CMK (cell line): Measurements from ENCODE around the gene MFN2.
A peak's percentile ranks its signal among the peaks of the same experiment; 100 is the strongest.
"Not testable (repeated sequence)": the region's sequence is repeated elsewhere in the genome, so short reads cannot be mapped to it uniquely, and the experiment has no call there.

ENCODE experiments used
- DNase-seq: peaks from one replicate; pipeline ENCODE4 v3.0.0-alpha.2; 2010; ENCODE audit warnings: low read depth

The MFN2 gene

DNA sequence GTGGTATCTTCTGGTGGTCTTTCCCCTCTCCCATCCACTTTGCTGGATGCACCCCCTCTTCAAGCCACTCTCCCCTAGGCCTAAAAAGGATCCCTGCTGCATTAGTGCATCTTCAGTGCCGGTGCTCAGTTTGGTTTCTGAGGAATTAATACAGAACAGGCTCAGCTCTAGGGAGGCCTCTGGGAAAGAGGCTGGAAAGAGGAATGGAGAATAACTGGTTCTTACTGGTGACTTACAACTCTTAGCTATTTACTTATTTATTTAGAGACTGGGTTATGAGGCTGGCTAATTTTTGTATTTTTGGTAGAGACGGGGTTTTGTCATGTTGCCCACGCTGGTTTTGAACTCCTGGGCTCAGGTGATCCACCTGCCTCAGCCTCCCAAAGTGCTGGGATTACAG is 19.0 kb downstream of the MFN2 start:
- no peak for DNase-seq

DNA sequence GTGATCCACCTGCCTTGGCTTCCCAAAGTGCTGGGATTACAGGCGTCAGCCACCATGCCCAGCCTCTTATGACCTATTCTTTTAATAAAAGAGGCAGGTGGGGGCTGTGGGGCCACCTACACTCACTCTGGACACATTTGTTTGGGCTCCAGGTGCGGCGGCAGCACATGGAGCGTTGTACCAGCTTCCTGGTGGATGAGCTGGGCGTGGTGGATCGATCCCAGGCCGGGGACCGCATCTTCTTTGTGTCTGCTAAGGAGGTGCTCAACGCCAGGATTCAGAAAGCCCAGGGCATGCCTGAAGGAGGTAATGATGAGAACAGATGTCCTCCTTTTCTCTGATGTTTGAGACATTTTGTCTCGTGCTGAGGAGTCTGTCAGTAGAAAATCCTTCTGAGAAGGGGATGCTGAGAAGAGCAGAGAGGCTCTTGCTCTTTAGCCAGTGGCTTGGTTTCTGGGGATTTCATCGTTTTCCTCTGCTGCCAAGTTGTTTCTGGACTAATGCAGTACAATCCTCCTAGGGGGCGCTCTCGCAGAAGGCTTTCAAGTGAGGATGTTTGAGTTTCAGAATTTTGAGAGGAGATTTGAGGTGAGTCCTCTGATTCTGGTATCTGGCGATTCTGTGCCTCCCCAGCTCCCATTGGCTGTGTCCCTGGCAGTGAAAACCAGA is 21.1 kb downstream of the MFN2 start:
- DNase-seq, result no peak

DNA sequence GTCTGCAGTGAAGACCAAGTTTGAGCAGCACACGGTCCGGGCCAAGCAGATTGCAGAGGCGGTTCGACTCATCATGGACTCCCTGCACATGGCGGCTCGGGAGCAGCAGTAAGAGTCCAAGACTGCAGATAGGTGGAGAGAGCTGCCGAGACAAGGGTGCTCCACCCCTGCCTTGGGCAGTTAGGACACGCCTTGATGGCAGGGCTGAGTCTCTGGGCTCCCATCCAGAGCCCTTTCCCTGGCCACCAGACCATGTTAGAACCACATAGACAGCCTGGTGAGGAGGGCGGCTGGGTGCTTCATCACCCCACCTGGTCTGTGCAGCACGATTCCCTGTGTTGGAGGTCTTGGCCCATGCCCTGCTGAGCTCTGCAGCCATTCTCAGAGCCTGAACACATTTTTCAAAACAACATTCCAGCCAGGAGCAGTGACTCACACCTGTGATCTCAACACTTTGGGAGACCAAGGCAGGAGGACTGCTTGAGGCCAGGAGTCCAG is 21.8 kb downstream of the MFN2 start:
- no peak for DNase-seq

DNA sequence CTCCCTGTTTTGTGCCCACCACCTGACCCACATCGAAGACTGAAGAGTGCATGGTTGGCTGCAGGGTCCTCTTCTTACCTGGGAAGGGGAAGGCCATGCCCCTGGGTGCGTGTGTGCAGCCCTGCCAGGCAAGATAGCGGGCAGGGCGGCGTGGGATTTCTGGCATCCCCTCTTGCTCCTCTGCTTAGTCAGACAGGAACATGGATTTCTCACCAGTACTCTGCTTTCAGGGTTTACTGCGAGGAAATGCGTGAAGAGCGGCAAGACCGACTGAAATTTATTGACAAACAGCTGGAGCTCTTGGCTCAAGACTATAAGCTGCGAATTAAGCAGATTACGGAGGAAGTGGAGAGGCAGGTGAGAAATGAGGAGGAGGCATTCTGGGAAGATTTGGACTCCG is 23.5 kb downstream of the MFN2 start:
- no peak for DNase-seq

DNA sequence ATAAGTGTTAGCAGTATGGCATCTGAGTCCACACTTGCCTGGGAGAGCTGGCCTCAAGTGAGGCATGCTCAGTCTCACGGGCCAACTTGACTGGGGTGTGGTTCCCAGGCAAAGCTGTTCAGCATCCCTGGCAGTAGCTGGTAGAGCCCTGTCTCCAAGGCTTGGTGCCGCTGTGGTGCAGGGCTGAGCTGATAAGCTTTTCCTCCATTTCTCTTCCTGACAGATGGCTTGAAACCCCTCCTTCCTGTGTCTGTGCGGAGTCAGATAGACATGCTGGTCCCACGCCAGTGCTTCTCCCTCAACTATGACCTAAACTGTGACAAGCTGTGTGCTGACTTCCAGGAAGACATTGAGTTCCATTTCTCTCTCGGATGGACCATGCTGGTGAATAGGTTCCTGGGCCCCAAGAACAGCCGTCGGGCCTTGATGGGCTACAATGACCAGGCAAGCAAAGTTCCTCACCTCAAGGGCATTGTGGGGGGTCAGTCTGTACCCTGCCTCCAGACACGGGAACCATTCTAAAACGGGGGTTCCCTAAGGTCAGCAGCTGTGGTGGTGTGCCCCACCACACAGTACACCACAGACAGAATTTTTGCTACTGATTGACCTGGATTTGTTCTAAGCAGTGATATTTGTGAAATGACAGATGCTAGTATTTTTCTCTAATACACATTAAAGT is 25.4 kb downstream of the MFN2 start:
- peak; percentile 97 for DNase-seq

DNA sequence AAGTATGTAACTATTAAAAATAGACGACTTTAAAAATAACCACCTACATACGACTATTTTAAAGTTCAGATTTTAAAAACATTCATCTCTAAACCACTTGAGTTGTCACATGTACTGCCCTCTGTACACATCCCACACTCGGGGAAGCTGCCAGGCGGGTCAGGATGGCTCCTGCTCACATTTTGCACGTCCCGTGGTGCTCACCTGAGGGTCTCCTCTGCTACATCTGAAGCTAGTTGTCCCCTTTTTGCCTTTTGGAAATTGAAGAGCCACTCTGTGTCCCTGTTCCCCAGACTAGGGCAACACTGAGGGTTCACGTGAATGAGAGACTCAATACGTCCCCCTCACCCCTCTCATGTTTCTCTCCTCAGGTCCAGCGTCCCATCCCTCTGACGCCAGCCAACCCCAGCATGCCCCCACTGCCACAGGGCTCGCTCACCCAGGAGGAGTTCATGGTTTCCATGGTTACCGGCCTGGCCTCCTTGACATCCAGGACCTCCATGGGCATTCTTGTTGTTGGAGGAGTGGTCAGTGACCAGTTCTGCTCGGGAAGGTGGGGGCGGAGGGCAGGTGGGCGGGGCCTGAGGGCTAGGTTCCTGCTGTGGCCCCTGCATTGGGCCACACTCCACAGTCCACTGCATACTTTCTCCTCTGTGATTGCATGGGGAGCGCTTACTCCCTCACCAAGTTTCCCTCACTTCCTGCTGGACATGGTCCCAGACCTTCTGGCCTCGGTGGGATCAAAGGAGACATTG is 26.1 kb downstream of the MFN2 start:
- DNase-seq, result no peak

DNA sequence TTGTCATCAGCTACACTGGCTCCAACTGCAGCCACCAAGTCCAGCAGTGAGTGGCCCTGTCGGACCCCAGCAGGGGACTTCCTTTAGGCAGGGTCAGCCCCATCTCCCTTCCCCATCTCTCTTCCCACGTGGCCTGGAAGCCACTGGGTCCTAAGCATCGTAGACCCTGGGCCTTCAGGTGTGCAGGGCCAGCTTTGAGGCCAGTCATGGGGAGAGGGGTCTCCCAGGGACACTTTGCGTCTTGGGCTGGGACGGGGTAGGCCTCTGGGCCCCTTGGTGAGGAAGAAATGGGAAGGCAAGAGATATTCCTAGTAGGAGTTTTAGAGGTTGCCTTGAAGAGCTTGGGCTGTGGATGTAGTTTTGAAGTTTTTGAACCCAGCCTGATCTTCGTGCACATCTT is 27.0 kb downstream of the MFN2 start:
- DNase-seq, result no peak

DNA sequence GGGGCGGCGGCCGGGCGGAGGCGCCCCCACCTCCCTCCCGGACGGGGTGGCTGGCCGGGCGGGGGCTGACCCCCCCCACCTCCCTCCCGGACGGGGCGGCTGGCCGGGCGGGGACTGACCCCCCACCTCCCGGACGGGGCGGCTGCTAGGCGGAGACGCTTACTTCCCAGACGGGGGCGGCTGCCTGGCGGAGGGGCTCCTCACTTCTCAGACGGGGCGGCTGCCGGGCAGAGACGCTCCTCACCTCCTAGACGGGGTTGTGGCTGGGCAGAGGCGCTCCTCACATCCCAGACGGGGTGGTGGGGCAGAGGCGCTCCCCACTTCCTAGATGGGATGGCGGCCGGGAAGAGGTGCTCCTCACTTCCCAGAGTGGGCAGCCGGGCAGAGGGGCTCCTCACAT is 28.1 kb downstream of the MFN2 start:
- not testable (repeated sequence) for DNase-seq

DNA sequence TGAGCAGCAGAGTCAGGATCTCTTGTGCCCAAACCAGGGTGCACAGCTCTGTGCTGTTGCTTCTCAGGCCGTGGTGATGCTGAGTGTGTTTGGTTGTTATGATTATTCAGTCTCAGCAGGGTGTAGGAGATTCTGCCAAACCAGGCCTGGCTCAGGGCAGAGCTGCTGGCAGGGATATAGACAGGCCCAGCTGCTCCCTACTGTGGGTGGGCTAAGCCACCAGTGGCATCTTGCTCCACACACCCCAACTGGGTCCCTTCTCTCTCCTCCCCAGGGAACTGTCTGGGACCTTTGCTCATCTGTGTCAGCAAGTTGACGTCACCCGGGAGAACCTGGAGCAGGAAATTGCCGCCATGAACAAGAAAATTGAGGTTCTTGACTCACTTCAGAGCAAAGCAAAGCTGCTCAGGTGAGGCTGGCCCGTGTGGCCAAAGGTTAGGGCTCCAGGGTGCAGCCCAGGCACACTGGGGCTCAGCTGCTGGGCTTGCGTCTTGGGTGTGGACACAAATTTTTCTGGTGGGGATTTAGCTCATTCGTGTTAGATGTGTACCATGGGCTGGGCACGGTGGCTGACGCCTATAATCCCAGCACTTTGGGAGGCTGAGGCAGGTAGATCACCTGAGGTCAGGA is 29.2 kb downstream of the MFN2 start:
- DNase-seq, result no peak

DNA sequence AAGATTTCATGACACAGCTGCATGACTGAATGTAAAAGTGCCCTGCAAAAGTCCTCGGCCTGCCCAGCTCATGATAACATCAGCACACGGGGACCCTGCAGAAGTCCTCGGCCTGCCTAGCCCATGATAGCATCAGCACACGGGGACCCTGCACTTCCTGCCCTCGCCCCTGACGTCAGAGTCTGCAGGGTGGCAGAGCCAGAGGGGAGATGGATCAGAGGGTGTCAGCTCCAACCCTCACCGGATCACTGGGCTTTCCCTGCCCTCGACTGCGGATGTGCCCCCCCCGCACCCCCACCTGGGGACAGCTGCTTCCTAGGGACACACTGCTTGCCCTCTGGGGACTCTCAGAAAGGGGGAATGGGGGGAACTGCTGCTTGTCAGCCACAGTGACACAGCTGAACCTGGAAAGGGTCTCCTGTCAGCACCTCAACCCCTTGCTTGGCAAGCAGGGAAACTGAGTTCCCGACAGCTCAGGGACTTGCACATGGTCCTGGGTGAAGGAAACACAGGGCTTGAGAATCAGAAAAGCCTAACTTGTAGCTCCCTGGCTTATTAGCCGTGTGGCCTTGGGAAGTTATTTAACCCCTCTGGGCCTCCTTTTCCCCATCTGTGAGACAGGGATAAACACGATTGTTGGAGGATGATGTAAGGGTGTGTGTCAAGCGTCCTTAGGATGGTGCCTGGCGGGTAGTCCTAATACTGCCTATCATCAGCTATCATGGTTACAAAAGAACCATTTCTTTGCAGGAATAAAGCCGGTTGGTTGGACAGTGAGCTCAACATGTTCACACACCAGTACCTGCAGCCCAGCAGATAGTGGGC is 30.7 kb downstream of the MFN2 start:
- DNase-seq, result no peak

DNA sequence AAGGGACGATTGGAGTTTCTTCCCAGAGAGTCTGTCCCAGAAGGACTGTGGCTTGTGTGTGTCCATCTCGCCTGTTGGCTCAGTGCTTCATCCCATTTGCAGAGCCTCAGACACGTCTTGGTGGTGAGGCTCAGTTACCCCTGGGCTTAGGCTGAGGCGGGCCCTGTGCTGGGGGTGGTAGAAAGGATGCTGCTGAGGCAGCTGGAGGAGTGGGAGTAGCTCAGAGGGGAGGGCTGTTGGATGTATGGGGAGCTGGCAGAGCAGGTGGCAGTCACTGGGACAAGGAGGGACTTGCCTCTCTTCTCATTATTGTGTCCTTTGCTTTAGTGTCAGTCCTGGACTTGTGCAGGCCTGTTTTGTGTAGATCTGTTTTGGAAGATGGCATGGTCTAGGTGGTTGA is 31.8 kb downstream of the MFN2 start:
- DNase-seq, result no peak

DNA sequence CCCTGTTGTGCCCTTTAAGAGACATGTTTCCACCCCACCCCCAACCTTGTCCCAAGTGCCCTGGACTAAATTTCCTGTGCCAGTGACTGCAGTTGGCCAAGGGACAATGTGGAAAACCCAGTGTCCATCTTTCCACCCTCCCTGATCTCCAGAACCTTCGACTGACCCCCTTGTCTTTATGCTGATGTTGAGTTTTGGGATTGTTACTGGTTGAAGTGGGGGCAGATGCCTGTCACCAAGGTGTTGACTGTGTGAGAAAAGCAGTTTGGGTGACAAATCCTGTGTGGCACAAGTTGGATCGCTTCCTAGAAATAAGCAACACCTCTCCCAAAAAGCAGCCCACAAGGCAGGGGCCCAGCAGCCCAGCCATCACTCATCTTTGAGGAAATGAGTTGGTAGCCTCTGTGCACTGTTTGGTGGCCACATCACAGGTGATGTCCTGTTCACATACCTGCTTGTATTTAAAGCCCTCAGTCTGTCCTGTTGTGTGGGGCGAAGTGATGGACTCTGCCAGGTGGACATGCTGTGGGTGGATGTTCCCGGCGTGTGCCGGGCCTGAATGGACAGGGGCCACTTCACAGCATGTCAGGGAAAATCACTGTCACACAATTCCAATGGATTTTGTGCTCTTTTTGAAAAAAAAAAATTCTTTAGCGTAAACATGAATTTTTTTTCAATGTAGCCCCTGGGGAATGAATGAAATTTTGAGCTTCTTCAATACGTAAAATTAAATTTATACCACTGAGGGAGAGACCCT is 32.5 kb downstream of the MFN2 start:
- no peak for DNase-seq

DNA sequence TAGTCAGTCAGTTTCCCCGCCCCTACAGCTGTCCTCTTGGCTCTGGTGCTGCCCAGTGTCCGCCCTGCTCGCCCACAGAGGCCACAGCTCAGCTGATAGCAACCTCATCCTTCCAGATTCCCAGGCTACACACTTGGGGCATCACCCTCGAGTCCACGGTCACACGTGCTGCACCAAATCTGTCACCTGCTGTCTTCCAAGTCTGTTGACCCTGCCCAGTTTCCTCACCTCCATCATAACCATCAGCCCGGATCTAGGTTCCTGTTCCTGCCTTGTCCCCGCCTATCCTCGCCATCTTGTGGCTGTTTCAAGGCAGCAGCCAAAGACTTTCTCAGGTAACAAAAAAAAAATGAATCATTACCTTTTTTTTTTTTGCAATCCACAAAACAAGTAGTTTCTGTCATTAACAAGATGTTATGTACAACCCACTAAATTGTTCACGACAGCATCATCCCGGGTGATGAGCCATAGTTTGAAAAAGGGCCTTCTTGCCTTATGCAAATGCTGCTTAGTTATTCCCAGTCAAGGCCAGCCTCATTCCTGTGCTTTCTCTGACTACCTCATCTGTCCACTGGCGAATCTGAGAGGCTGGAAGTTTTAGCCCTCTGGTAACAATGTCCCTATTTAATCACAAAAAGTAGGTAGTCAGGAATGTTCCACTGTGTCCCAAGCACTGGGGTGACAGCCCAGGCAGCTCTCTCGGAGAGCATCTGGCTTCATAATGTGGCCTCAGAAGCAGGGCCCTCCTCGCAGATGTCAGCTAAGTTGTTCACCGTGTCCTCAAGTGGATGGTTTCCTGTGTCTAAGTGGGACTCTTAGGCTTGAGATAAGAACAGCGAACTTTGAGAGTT is 34.1 kb downstream of the MFN2 start:
- no peak for DNase-seq

DNA sequence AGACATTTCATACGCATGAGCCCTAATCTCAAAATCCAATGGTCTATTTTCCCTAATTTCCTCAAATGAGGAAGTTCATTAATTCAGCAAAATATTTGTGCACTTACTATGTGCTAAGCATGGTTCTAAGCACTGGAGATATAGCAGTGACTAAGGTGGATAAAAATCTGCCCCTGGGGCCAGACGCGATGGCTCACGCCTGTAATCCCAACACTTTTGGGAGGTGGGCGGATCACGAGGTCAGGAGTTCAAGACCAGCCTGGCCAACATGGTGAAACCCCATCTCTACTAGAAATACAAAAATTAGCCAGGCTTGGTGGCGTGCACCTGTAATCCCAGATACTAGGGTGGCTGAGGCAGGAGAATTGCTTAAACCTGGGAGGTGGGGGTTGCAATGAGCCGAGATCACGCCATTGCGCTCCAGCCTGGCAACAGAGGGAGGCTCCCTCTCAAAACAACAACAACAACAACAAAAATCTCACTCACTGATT is 34.8 kb downstream of the MFN2 start:
- DNase-seq, result no peak

DNA sequence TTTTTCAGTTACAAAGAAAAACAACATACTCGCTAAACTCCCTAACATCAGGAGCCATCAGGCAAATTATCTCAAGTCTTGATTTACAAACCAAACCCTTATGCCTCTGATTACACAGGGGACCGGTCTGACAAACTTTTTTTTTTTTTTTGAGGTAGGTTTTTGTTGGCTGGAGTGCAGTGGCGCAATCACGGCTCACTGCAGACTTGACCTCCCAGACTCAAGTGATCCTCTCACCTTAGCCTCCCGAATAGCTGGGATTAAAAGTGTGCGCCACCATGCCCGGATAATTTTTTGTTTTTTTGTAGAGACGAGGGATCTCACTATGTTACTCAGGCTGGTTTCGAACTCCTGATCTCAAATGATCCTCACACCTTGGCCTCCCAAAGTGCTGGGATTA is 35.3 kb downstream of the MFN2 start:
- DNase-seq, result no peak

DNA sequence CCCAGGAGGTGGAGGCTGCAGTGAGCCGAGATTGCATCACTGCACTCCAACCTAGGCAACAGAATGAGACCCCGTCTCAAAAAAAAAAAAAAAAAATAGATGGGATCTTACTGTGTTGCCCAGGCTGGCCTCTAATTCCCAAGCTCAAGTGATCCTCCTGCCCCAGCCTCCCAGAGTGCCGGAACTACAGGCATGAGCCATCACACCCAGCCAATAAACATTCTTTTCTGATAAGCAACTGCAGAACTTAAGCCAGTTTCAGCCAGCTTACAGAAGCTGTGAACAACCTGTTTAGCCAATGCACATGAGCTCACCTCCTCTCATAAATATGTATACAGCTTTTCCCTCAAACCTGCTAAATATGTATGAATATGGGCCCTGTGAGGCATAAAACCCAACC is 35.9 kb downstream of the MFN2 start:
- no peak for DNase-seq

DNA sequence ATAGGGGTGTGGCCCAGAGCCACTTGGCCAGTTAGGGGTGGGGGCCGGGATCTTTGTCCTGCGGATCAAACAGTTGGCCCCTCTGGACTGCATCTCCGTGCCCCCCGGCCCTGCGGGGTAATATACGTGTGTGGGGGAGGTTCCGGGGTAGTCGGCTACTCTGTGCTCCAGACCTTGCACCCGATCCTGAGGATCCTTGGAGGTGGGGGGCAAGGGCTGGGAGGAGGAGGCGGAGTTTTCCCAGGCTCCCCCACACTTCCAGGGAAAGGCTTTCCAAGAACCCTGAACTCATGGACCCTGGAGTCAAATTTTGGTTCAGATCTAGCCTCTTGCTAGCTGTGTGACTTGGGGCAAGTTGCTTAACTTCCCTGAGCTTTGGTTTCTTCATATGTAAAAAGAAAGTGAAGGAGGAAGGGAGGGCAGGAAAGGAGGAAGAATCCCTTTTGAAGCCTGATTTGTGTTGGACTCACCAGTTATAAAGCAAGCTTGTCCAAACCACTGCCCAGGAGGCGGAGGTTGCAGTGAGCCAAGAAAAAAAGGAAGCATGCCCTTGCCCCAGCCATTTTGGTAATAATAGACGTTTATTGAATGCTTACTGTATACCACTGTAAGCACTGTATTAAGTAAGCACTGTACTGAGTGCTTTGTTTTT is 39.7 kb downstream of the MFN2 start:
- DNase-seq, result no peak

DNA sequence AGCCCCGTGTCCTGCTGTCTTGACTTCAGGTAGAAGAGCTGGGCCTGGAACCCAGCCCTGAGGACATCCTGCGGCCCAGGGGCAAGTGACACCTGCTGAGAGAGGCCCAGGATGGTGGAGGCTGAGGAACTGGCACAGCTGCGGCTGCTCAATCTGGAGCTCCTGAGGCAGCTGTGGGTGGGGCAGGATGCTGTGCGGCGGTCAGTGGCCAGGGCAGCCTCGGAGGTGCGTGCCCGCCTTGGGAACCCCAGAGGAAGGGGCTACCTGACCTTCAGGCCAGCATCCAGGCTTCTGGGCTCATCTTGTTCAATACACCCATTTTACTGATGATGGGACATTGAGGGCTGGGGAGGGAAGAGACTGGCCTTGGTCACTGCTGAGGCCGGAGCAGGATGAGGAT is 41.4 kb downstream of the MFN2 start:
- DNase-seq, result no peak

DNA sequence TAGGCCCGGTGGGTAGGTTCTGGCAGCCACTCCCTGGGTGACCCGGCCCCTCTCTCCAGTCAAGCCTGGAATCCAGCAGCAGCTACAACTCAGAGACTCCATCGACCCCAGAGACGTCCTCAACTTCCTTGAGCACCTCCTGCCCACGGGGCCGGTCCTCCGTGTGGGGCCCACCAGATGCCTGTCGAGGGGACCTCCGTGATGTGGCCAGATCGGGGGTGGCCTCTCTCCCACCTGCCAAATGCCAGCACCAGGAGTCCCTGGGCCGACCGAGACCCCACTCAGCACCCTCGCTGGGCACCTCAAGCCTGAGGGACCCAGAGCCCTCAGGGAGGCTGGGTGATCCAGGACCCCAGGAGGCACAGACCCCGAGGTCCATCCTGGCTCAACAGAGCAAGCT is 41.8 kb downstream of the MFN2 start:
- no peak for DNase-seq
